Fibroblast of lung (primary cell): ENCODE data around the gene HOXC5.

Experiments used
- CTCF ChIP-seq, 2 donors: IDR thresholded peaks in 1 of 2; conservative IDR thresholded peaks in 1 of 2; 1 replicate in 1 of 2; 2 replicates in 1 of 2; pipeline ENCODE4 v1.5.1; 2011 to 2012; ENCODE audit warnings: low read length in 2 of 2, control low read depth in 1 of 2, inconsistent platforms in 1 of 2, low read depth in 1 of 2, mild to moderate bottlenecking in 1 of 2
- EZH2 ChIP-seq: IDR thresholded peaks from 2 replicates; pipeline ENCODE4 v1.5.1; 2012; ENCODE audit warnings: low read length, control low read depth, mild to moderate bottlenecking; ENCODE audit errors: missing control alignments

GRCh38 chr12:54047964-54048303 is 15.1 kb downstream of the HOXC5 start:
- TF ChIP-seq CTCF (conservative IDR thresholded peaks at IDR 0.05 in 1 of 2, IDR thresholded peaks at IDR 0.05 in 1 of 2; ENCODE audit: low read depth in 1 of 2, low read length in 2 of 2) (no peak), EZH2 (no peak)
